ENCODE measurements around the gene FAM107B. TPM values are rescaled to one million over a fixed set of nuclear protein-coding genes. Genes with fewer than 3 reads are reported as not detected.
A peak's percentile ranks its signal among the peaks of the same experiment; 100 is the strongest.
"Not testable (repeated sequence)": the region's sequence is repeated elsewhere in the genome, so short reads cannot be mapped to it uniquely, and the experiment has no call there.

The FAM107B gene
- total RNA-seq, 1 experiment from 2014 or later: 18.2 TPM

DNA sequence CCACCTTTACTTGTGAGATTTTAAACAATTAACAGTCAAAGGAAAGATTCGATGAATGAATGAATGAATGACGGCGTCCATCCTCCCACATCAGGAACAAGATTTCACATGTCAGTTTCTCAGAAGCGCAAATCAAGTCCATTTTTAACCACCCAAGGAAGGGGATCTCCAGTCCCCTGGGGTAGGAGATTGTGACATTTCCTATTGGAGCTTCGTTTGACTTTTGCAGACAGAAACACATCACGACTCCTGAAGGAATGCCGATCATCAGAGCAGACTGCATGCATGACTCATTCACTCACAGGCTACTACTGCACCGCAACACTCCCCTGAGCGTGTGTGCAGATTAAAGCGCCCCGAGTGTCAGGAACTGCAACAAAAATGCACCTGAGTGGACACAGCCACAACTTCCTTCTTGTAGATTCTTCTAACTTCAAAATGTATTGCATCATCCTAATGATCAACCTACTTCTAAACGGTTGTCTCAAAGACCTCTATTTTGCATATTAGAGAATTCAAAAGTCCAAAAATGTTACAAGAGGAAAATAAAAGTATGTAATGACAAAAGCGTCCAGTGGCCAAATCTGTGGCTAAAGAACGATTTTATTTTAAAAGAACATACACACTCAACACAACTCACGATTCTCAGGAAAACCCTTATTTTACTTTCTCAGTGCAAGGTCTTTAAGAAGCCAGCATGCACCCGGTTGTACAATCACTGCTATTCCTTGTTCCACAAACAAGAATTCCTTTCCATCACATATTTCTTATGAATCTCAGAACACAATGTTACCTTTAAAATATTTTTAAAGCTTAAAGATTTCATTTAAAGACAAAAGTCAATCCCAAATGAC is 172.6 kb downstream of the FAM107B start:
- peak; percentile 85 for DNase-seq (ENCODE audit: low spot score)

DNA sequence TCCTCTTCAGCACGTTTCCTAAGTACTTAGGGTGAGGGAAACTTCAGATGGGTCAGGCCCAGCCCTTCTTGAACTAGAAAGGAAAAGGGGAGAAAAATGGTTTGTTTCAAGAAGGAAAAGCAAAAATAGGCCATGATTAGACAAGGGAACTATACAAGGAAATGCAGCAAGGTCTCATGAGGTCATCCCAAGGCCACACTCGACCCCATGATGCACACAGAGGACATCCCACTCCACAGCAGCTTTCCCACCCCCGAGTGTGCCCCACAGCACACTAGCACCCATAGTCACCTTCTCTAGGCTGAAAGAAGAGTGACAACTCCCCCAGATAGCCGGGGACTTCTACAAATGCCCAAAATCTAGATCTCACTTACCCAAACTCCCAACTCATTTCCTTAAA is 173.4 kb downstream of the FAM107B start:
- DNase-seq (ENCODE audit: low spot score): no peak

DNA sequence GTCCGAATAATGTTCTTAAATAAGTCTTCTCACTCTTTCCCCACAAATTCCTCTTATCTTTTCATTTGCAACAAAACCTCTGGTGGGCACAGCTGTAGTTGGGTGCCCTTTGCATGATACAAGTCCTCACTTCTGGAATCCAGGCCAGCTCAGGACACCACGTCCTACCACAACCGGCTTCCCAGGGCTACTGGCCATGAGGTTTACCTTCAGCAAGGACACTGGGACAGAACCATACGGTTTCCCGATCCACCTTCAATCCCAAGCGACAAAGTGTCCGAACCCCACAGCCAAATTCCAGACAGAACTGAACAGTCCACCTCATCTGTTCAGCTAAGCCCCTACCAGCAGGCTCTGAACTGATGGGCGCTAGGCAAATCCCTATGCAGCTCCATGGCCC is 174.6 kb downstream of the FAM107B start:
- DNase-seq (ENCODE audit: low spot score): no peak

DNA sequence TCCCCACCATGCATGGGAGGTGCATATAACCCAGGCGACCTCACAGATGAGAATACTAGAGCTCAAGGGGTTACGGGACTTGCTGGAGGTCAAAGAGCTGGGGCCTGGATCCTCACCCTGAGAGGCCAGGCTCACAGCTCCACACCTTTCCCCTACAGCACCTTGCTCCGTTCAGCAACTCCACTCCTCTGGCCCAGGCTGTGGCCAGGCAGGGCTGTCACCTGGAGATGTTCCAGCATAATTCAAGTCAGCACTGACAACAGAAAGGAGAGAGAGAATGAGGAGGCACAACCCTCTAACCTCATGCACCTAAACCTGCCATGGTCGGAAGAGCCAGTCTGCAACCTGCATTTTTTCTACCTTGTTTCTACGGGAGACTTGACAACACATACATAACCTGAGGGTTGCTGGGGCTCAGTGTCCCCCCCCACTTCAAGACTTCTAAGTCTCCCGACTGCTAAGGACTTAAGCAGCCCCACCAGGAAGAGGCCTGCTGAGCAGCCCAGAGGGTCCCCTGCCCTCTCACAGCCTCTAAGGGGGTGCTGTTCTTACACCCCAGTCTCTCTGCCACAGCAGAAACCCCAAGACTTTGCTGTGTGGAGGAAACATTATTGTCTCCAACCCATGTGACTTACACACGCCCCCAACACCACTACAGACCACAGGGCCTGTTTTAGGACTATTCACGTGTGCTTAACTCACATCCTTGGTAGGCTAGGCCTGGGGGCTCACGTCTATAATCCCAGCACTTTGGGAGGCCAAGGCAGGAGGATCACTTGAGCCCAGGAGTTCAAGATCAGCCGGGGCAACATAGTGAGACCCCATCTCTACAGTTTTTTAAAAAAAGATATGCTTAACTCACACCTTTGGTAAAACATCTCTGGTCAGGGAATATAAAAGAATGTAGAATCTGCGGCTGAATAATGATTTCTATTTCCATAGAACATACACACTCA is 175.6 kb downstream of the FAM107B start:
- no peak for DNase-seq (ENCODE audit: low spot score)

DNA sequence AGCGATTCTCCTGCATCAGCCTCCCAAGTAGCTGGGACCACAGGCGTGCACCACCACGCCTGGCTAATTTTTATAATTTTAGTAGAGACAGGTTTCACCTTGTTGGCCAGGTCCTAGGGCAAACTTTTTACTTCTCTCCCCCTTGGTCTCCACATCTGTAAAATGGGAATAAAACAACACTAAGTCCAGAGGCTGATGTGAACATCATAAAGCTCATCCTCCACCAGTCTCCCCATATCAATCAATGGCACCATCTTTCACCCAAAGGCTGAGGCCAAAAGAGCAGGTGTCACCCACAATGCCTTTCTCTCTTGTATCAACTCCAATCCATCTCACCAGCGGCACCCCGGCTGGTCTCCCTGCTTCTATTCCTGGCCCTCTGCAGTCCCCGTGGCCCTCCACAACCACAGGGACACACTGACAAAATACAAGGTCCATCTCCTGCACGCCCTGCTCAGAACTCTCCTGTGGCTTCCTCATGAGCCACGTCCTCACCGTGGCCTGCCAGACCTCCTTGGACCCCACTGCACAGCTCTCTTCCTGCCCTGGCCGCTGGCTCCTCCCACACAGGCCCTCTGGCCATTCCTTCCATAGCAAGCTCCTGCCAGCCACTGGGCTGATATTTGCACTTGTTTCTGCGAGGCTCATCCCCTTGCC is 179.0 kb downstream of the FAM107B start:
- DNase-seq (ENCODE audit: low spot score): no peak

DNA sequence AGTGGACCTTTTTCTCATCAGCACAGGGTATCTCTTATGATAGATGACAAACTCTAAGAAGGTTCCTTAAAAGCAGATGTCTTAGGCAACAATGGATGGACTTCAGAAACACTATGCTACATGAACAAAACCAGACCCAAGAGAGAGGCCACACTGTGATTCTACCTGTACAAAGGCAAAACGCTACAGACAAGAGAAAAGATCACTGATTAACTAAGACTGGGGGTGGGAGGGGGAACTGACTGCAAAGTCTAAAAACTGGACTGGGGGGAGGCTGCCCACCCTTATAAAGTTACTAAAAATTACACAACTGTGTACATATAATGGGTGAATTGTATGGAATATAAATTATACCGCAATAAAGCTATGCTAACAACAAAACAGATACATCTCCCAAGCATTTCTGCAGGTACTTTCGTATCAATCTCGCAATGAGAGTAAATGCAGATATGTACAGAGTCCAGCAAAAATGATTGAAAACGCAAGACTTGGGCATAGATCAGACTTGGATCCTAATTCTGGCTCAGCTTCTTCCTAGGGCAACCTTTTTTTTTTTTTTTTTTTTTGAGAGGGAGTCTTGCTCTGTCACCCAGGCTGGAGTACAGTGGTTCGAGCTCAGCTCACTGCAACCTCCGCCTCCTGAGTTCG is 179.7 kb downstream of the FAM107B start:
- DNase-seq (ENCODE audit: low spot score): no peak

DNA sequence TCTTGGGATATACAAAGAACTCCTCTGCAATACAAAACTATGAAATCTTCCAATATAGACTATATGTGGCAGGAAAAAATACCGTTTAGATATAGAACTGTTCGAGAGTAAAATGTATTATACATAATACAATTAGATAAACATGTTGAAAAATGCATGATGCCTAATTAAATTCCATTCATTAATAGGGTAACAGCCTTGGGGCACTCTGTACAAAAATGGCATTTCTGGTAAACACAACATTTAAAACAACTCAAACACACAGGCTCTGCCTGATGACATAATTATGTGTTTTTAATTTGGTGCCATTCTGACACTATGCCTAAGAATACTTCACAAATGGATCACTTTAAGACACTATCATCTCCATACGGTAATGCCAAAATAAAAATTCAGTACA is 180.9 kb downstream of the FAM107B start:
- no peak for DNase-seq (ENCODE audit: low spot score)

DNA sequence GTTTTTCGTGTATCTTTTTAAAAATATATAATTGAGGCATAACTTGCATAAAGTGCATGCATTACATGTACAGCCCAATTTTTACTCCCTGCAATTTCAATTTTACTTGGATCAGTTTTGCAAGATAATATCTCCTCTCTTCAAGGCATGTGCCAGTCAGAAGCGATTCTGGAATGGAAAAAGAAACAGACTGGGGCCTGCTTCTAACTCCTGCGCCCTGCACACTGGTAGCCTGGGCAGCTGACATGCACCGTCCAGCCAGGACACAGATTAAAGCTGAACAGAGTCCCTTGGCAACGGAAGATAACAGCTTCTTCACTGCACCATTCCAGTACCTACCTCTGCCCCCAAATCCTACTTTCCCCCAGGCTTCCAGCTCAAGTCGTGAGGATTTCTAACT is 182.1 kb downstream of the FAM107B start:
- no peak for DNase-seq (ENCODE audit: low spot score)

DNA sequence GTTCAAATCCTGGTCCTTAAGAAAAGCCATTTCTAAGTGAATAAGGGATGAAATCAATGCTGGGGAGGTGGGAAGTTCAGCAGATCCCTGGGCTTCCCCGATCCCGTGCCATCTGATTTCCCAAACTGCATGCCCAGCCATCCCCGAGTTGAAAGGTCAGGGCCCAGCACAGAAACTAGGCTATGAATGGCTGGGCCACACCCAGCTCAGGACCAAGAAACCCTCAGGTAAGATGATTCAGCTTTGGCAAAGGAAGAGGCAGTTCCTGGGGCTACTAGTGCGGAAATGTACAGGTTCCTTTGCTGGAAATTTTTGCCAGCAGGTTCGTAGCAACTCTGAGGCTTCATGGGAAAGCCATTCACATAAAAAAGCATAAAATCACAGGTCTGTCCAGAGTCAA is 182.7 kb downstream of the FAM107B start:
- DNase-seq (ENCODE audit: low spot score): no peak

DNA sequence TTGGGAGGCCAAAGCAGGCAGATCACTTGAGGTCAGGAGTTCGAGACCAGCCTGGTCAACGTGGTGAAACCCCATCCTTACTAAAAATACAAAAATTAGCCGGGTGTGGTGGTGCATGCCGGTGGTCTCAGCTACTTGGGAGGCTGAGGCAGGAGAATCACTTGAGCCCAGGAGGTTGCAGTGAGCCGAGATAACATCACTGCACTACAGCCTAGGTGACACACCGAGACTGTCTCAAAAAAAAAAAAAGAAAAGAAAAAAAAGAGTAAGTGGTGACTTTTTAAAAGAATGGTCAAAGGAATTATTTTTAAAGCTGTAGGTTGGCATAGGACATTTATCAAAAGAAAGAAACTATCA is 185.8 kb downstream of the FAM107B start:
- DNase-seq (ENCODE audit: low spot score): not testable (repeated sequence)

DNA sequence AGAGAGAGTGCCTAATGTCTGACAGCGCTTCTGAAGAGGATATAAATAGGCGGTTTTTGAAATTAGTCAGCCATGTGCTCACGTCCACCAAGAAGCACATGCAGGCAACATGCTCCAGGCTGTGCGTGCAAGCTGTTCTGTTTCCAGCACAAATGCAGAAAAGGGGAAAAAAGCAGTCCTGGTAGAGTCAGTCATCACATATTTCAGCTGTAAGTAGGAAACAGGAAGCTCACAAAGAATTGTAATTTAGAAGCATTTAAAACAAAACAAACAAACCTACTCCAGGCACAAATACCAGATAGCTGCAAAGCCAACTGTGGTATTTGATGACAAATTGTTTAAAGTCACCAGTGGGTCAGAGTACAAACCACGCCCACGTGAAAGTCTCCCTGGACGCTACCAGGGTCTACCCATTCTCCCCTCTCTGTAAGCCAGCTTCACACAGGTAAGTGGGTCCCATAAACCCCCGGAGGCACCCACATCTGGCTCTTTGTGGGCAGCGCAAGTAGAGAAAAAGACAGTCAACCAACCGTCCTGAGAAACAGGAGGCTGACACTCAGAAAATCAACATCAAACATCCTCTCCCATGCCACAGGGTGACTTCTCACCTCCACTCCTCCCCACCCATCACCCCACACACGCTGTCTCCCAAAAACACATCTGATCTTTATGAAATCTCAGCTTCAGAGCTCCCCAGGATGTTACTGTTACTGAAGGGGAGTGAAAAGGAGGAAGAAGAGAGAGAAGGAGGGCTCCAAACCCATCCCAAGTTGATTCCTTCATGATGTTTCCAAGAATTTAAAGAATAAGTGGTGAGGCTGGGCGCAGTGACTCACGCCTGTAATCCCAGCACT is 186.4 kb downstream of the FAM107B start:
- DNase-seq (ENCODE audit: low spot score): peak; percentile 69

DNA sequence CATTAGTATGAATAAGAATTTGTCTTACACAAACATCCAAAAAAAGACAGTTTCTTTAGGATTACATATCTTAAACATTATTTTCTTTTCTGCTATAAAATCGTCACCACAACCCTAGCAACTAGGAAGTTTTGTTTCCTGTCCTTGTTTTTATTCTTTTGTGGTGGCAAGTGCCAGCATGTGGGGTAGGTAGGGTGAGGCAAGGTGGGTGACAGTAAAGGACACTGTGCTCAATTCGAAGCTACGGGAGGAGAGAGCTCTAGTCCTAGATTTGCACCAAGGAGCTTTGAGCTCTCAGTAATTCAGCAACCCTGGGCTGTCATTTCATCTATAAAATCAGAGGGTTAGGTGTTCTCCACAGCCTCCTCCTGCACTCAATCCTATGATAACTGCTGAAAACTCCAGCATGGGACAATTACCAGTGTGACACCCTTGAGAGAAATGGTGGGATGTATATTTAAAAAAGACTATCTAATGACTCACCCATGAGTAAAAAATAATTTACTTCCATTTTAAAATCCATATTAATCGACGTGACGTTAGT is 187.1 kb downstream of the FAM107B start:
- no peak for DNase-seq (ENCODE audit: low spot score)

DNA sequence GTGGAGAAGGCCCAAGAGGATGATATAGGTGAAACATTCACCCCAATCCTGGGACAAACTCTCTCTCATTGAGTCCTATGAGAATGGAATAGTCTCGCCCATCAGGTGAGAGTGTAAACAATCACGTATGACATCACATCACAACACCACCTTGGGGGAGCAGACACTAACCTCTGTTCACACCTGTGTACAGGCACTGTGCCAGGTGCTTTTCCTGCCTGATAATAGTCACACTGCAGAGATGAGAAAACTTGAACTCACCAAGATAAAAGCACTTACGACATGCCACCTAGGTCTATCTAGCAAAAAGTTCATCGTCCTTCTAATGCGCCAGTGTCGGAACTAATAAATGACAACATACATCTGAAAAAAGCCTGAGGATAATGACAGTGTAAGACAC is 187.8 kb downstream of the FAM107B start:
- DNase-seq (ENCODE audit: low spot score): no peak

DNA sequence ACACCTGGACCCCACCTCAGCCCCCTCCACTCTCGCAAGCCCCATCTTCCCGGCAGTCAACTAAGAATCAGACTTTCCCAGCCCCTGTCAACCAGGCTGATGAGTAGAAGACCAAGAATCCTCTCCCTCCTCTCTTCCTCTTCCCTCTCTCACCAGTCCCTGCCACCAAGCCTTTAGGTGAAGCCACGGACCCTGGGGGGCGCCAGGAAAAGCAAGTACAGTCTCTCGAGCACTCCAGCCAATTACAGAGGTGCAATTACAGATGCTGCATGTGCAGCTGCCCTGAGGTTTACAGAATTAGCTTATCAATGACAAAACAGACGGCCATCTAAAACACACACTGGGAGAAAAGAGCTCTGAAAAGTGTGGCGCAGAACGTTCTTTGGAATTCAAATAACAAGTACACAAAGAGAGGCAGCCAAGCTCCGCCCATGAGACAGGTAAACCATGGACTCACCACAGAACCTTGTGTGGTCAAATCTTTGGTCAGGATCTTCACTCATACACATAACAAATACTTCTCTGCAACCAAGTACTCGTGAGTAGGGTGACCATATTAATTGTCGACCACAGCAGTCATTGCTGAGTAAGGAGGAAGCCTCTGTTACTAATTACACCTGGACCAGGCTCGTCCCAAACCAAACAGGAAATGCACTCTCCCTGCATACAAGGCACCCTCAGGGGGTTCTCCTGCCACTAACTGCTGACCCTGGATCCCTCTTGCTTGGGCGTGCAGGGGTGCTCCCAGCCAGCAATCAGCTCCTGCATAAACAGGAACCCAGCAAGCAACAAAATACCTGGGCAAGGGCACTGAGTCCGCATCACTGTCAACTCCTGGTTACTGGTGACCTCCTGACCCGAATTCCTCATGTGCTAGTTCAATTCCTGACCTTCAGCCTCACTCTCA is 189.2 kb downstream of the FAM107B start:
- DNase-seq (ENCODE audit: low spot score): no peak

DNA sequence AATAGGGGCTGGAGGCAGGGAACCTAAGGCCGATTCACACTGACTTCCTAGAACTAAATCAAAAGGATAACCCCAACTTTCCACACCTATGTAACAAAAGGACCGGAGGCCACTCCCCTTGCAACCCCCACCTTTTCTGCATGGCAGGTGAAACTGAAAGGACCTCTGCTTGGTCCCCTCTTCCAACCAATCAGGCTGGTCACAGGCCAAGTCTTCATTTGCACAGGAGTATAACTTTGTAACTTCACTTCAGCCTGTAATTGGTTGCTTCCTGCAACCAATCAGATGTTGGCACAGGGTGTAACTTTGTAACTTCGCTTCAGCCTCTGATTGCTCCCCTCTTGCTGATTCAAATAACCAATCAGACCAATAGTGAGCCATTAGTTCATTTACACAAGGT is 190.0 kb downstream of the FAM107B start:
- DNase-seq (ENCODE audit: low spot score): no peak

DNA sequence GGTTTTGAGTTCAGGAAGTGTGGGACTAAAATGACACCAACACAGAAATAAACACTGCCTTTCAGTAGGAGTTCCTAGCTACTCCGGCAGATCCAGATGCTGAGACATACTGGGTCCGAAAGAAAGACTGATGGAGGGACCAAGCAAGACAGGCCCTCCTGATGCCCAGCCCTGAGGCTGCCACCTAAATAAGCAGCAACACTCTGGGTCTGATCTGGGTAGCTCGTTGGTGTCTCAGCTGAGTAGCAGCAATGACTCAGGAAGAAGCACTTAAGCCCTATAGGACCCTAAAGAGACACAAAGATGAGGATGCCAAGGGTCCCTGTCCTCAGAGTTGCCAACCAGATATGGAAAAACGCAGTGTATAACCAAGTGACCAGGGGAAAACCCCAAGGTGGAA is 190.7 kb downstream of the FAM107B start:
- no peak for DNase-seq (ENCODE audit: low spot score)

DNA sequence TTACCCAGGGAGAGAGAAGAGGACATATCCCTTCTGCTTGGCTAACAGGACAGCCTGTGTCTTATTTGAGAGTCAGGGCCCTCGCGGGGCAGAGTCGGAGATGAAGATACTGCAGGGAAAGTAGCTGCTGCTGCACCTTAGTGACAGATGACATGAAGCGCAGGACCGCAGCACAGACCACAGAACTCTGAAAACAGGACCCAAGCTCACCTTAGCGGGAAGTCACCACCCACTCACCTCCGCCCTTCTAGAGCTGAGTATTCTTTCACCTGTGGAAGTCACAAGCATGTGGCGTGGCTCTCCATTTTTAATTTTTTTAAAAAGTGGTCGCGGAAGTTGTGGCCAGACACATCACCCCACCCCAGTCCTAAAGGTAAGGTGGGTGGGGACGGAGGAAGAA is 191.4 kb downstream of the FAM107B start:
- DNase-seq (ENCODE audit: low spot score): no peak

DNA sequence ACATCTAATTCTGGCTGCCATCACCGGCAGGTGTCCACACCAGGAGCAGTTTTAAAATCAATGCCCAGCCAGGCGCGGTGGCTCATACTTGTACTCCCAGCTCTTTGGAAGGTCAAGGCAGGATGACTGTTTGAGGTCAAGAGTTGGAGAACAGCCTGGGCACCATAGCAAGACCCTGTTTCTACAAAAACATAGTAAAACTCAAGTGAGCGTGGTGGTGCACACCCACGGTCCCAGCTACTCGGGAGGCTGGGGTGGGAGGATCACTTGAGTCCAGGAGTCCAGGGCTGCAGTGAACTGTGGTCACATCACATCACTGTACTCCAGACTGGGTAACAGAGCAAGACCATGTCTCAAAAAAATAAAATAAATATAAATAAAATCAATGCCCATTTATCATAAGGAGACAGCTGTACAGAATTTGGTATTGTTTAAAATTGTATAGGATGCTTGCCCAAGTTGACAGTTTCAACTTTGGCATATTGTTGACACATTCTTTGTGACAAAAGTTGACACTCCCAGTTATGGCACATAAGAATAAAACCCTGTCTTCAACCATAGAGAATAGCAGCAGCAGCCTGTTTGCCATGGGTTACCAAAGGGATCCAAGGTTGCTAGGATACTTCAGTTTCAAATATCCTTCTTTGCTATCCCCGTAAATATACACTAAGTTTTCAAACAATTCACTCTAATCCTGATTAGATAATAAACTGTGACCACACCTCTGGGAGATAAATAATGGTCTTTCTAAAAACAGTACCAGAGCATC is 193.0 kb downstream of the FAM107B start:
- no peak for DNase-seq (ENCODE audit: low spot score)

Data from A172 (cell line).